HFFc6 (cell line): Measurements from ENCODE around the gene THSD4. TPM values are rescaled to one million over a fixed set of nuclear protein-coding genes. Genes with fewer than 3 reads are reported as not detected.

Experiments used
- DNase-seq: peaks from one replicate; pipeline ENCODE4 v3.0.0-alpha.2; 2018
- H3K27ac Mint-ChIP-seq: 2 replicates; pipeline ENCODE4 v1.8.0; 2020; ENCODE audit warnings: mild to moderate bottlenecking, mixed read lengths
- H3K27me3 Mint-ChIP-seq: 2 replicates; pipeline ENCODE4 v1.8.0; 2021; ENCODE audit warnings: mild to moderate bottlenecking, moderate library complexity, mixed read lengths; ENCODE audit not compliant: insufficient read depth
- H3K36me3 Mint-ChIP-seq: 2 replicates; pipeline ENCODE4 v1.8.0; 2021; ENCODE audit warnings: low read depth, mixed read lengths
- H3K4me1 Mint-ChIP-seq: 2 replicates; pipeline ENCODE4 v1.8.0; 2020; ENCODE audit warnings: low read depth, mixed read lengths
- H3K4me3 Mint-ChIP-seq: 2 replicates; pipeline ENCODE4 v1.8.0; 2020; ENCODE audit warnings: mild to moderate bottlenecking, moderate library complexity, mixed read lengths
- H3K9me3 Mint-ChIP-seq: 2 replicates; pipeline ENCODE4 v1.8.0; 2020; ENCODE audit warnings: mild to moderate bottlenecking, mixed read lengths
- total RNA-seq, 6 experiments: library from RNA; stranded (reverse); fragmentation: NEBNext Ultra II Directional; extraction: Animal tissue kit (Norgen Biotek cat#: 25700); gene quantifications; 2 replicates in 1 of 6; 3 replicates in 5 of 6; pipeline ENCODE4 v1.2.3, GENCODE V29; 2021
- TF ChIP-seq, protein P1 (sequence below): fragments of 200-600 bp; sonication (generic); IDR thresholded peaks from 2 replicates; pipeline ENCODE4 v1.5.0; 2021; ENCODE audit warnings: antibody characterized with exemption, mild to moderate bottlenecking

The THSD4 gene
- total RNA-seq, 6 experiments from 2014 or later: 32.7 to 39.1 (median 36.4) TPM

DNA sequence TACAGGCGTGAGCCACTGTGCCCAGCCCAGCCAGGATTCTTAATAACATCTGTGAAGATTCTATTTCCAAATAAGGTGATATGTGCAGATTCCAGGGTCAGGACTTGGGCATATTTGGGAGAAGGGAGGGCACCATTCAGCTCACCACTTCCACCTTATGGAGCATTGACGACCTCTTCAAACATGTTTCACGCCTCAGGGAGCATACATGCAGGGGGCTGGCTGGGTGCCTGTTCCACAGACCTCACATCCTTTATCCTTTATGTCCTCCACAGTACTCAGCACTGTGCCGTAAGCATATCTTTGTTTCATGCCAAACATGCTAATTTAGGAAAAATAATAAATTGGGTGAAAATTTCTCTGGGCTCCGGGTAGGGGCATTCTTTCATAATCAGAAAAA is 229.0 kb downstream of the THSD4 start:
- peaks cover 23% of the 10 kb centered on the region for H3K36me3 Mint-ChIP-seq
- H3K9me3 Mint-ChIP-seq: no peaks in the 10 kb centered on the region
- no peak overlapping the region for H3K27ac Mint-ChIP-seq
- no peak for DNase-seq
- no peak overlapping the region for H3K4me3 Mint-ChIP-seq
- no peaks in the 10 kb centered on the region; the same call in 1 of the 2 replicates for H3K27me3 Mint-ChIP-seq
- 0 out of 2 replicates have a peak, but pooled peaks cover 7% of the 10 kb centered on the region for H3K4me1 Mint-ChIP-seq
- TF ChIP-seq, protein P1, sequence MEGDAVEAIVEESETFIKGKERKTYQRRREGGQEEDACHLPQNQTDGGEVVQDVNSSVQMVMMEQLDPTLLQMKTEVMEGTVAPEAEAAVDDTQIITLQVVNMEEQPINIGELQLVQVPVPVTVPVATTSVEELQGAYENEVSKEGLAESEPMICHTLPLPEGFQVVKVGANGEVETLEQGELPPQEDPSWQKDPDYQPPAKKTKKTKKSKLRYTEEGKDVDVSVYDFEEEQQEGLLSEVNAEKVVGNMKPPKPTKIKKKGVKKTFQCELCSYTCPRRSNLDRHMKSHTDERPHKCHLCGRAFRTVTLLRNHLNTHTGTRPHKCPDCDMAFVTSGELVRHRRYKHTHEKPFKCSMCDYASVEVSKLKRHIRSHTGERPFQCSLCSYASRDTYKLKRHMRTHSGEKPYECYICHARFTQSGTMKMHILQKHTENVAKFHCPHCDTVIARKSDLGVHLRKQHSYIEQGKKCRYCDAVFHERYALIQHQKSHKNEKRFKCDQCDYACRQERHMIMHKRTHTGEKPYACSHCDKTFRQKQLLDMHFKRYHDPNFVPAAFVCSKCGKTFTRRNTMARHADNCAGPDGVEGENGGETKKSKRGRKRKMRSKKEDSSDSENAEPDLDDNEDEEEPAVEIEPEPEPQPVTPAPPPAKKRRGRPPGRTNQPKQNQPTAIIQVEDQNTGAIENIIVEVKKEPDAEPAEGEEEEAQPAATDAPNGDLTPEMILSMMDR: no peak

DNA sequence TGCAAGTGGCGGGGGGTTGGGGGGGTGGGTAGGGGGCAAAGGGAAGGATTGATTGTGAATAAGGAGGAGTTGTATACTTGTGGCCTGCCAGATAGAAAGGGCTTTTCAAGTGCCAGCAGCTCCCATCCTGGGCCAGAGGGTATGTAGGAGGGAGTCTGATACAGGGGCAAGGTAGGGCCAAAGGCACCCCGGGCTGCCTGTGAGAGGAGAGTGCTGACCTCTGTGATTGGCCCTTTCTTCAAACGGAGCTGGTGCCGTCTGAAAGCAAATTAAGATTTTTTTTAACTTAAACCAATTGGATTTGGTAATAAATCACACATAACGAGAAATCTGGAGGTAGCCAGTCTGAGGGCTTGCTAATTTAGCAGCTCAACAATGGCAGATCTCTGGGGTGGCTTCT is 229.9 kb downstream of the THSD4 start:
- Mint-ChIP-seq H3K4me1 (0 out of 2 replicates have a peak, but pooled peaks cover 7% of the 10 kb centered on the region), H3K9me3 (no peaks in the 10 kb centered on the region), H3K27ac (no peak overlapping the region), H3K36me3 (peaks cover 28% of the 10 kb centered on the region), H3K27me3 (no peaks in the 10 kb centered on the region; the same call in 1 of the 2 replicates), H3K4me3 (no peak overlapping the region)
- TF ChIP-seq, protein P1: no peak
- DNase-seq: no peak

DNA sequence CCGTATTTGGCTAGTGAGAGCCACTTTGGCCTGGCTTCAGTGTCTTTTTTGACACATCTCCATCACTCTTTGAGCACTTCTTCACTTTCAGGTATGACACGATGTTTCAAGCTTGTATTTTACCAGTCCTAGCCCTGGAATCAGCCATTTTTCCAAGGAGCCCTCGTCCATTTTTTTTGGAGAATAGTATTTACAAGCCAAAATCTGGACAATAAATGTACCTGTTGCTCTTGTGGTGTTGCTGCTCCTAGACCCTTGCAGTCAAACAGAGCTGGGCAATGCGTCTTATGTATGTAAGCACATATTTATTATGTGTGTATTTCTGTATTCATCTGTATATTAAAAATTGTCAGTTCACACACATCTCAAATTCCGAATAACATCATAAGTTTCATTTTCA is 231.2 kb downstream of the THSD4 start:
- no peak for DNase-seq
- Mint-ChIP-seq H3K27me3 (no peaks in the 10 kb centered on the region), H3K4me3 (no peak overlapping the region), H3K9me3 (no peaks in the 10 kb centered on the region), H3K27ac (no peak overlapping the region), H3K36me3 (peaks cover 28% of the 10 kb centered on the region), H3K4me1 (0 out of 2 replicates have a peak, but pooled peaks cover 7% of the 10 kb centered on the region)
- TF ChIP-seq, protein P1: no peak

DNA sequence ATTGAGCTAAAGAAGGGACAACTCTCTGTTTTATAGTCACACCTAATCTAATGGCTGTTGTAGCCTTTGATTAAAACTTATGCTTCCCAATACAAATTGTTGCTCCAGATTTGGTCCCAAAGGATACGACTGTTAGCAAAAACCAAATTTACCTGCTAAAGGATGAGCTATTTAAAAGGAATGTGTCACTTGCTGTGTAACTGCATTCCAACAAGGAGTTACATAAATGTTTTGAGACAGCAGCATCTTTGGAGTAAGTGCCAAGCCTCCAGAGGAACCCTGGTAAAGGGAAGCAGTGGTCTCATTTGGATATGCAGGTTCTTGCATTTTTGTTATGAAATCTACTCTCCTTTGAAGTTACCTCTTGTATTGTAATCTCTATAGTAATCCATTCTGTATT is 233.3 kb downstream of the THSD4 start:
- no peak for DNase-seq
- Mint-ChIP-seq H3K27ac (no peak overlapping the region), H3K4me3 (no peak overlapping the region), H3K27me3 (no peaks in the 10 kb centered on the region), H3K4me1 (0 out of 2 replicates have a peak, but pooled peaks cover 7% of the 10 kb centered on the region), H3K9me3 (no peaks in the 10 kb centered on the region), H3K36me3 (peaks cover 44% of the 10 kb centered on the region)
- TF ChIP-seq, protein P1: no peak

DNA sequence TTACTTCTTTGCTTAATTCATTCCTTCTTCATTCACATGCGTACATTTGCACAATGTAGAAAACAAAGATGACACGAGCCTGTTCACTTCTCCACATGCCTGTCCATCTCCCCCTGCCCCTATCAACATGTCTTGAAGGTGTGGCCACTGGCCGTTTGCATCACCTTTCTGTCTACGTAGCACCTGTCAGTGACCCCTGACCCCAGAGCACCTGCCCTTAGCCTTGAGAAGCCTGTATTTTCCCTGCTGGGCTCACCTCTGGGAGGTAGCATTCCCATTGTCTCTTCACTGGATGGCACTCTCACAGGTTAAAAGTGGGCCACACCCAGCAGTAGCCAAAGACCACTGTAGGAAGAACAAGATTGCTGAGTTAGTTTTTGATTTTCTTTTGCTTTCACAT is 234.1 kb downstream of the THSD4 start:
- Mint-ChIP-seq H3K27ac (no peak overlapping the region), H3K27me3 (no peaks in the 10 kb centered on the region), H3K36me3 (peaks cover 43% of the 10 kb centered on the region), H3K4me1 (0 out of 2 replicates have a peak, but pooled peaks cover 7% of the 10 kb centered on the region), H3K9me3 (no peaks in the 10 kb centered on the region), H3K4me3 (no peak overlapping the region)
- TF ChIP-seq, protein P1: no peak
- no peak for DNase-seq
